Panc1 (cell line): ENCODE data around the gene LPIN2.

Source experiments
- POLR2AphosphoS5 ChIP-seq: IDR thresholded peaks from 2 replicates; pipeline ENCODE4 v1.6.1; 2012; ENCODE audit warnings: mild to moderate bottlenecking, low read depth, low read length, moderate library complexity
- SIN3A ChIP-seq: IDR thresholded peaks from 2 replicates; pipeline ENCODE4 v1.6.1; 2012; ENCODE audit warnings: low read depth, mild to moderate bottlenecking, low read length, moderate library complexity, borderline replicate concordance; ENCODE audit not compliant: insufficient read depth
- TCF7L2 ChIP-seq: IDR thresholded peaks from 2 replicates; pipeline ENCODE4 v1.6.1; 2011; ENCODE audit warnings: mild to moderate bottlenecking, low read depth, low read length, inconsistent platforms
- TF ChIP-seq, protein P1 (sequence below): fragments of 450-650 bp; IDR thresholded peaks from 2 replicates; pipeline ENCODE4 v1.5.1; 2017; ENCODE audit warnings: mild to moderate bottlenecking
- TF ChIP-seq, protein P2 (sequence below), 2 experiments: IDR thresholded peaks; 2 replicates each; pipeline ENCODE4 v1.6.1; 2011 to 2012; ENCODE audit warnings: low read depth in 2 of 2, control low read depth in 1 of 2, low read length in 1 of 2, mild to moderate bottlenecking in 1 of 2, moderate library complexity in 1 of 2; ENCODE audit not compliant: insufficient read depth in 1 of 2

- TF ChIP-seq, protein P1, sequence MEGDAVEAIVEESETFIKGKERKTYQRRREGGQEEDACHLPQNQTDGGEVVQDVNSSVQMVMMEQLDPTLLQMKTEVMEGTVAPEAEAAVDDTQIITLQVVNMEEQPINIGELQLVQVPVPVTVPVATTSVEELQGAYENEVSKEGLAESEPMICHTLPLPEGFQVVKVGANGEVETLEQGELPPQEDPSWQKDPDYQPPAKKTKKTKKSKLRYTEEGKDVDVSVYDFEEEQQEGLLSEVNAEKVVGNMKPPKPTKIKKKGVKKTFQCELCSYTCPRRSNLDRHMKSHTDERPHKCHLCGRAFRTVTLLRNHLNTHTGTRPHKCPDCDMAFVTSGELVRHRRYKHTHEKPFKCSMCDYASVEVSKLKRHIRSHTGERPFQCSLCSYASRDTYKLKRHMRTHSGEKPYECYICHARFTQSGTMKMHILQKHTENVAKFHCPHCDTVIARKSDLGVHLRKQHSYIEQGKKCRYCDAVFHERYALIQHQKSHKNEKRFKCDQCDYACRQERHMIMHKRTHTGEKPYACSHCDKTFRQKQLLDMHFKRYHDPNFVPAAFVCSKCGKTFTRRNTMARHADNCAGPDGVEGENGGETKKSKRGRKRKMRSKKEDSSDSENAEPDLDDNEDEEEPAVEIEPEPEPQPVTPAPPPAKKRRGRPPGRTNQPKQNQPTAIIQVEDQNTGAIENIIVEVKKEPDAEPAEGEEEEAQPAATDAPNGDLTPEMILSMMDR = no peak
- no peak for TF ChIP-seq POLR2AphosphoS5
- TF ChIP-seq, protein P2, sequence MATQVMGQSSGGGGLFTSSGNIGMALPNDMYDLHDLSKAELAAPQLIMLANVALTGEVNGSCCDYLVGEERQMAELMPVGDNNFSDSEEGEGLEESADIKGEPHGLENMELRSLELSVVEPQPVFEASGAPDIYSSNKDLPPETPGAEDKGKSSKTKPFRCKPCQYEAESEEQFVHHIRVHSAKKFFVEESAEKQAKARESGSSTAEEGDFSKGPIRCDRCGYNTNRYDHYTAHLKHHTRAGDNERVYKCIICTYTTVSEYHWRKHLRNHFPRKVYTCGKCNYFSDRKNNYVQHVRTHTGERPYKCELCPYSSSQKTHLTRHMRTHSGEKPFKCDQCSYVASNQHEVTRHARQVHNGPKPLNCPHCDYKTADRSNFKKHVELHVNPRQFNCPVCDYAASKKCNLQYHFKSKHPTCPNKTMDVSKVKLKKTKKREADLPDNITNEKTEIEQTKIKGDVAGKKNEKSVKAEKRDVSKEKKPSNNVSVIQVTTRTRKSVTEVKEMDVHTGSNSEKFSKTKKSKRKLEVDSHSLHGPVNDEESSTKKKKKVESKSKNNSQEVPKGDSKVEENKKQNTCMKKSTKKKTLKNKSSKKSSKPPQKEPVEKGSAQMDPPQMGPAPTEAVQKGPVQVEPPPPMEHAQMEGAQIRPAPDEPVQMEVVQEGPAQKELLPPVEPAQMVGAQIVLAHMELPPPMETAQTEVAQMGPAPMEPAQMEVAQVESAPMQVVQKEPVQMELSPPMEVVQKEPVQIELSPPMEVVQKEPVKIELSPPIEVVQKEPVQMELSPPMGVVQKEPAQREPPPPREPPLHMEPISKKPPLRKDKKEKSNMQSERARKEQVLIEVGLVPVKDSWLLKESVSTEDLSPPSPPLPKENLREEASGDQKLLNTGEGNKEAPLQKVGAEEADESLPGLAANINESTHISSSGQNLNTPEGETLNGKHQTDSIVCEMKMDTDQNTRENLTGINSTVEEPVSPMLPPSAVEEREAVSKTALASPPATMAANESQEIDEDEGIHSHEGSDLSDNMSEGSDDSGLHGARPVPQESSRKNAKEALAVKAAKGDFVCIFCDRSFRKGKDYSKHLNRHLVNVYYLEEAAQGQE (IDR thresholded peaks at IDR 0.05; ENCODE audit: insufficient read depth in 1 of 2, low read depth in 2 of 2, low read length in 1 of 2) = no peak
- no peak for TF ChIP-seq SIN3A
- no peak for TF ChIP-seq TCF7L2
These were observed 42.3 kb upstream of the LPIN2 start for GRCh38 chr18:3055186-3055728.
